Glutamatergic neuron (in vitro differentiated cells): ENCODE data around the gene GCLM. TPM values are rescaled to one million over a fixed set of nuclear protein-coding genes. Genes with fewer than 3 reads are reported as not detected.

Source experiments
- DNase-seq: peaks from one replicate; pipeline ENCODE4 v3.0.0; 2022
- H3K27ac Mint-ChIP-seq: one replicate; pipeline ENCODE4 v1.8.0; 2020; ENCODE audit warnings: mild to moderate bottlenecking, mixed read lengths, inconsistent platforms; ENCODE audit not compliant: unreplicated experiment
- H3K27me3 Mint-ChIP-seq: one replicate; pipeline ENCODE4 v1.8.0; 2020; ENCODE audit warnings: mild to moderate bottlenecking, moderate library complexity, mixed read lengths, inconsistent platforms; ENCODE audit not compliant: unreplicated experiment
- H3K36me3 Mint-ChIP-seq: one replicate; pipeline ENCODE4 v1.8.0; 2020; ENCODE audit warnings: mild to moderate bottlenecking, mixed read lengths, inconsistent platforms; ENCODE audit not compliant: unreplicated experiment
- H3K4me1 Mint-ChIP-seq: one replicate; pipeline ENCODE4 v1.8.0; 2020; ENCODE audit warnings: mild to moderate bottlenecking, low read depth, mixed read lengths, inconsistent platforms; ENCODE audit not compliant: unreplicated experiment
- H3K4me3 Mint-ChIP-seq: one replicate; pipeline ENCODE4 v1.8.0; 2020; ENCODE audit warnings: mild to moderate bottlenecking, mixed read lengths, inconsistent platforms; ENCODE audit not compliant: unreplicated experiment
- H3K9me3 Mint-ChIP-seq: one replicate; pipeline ENCODE4 v1.8.0; 2020; ENCODE audit warnings: mild to moderate bottlenecking, moderate library complexity, mixed read lengths, inconsistent platforms; ENCODE audit not compliant: unreplicated experiment
- total RNA-seq: library from RNA; stranded (reverse); fragmentation: NEBNext Ultra II Directional; extraction: Animal tissue kit (Norgen Biotek cat#: 25700); gene quantifications from one replicate; pipeline ENCODE4 v1.2.1, GENCODE V29; 2021; ENCODE audit not compliant: unreplicated experiment
- TF ChIP-seq, protein P1 (sequence below): fragments of 200-600 bp; sonication (generic); IDR thresholded peaks from one replicate; pipeline ENCODE4 v1.5.0; 2021; ENCODE audit not compliant: partially characterized antibody, unreplicated experiment

Gene GCLM
- total RNA-seq, 1 donor from 2014 or later = 14.9 TPM

DNA sequence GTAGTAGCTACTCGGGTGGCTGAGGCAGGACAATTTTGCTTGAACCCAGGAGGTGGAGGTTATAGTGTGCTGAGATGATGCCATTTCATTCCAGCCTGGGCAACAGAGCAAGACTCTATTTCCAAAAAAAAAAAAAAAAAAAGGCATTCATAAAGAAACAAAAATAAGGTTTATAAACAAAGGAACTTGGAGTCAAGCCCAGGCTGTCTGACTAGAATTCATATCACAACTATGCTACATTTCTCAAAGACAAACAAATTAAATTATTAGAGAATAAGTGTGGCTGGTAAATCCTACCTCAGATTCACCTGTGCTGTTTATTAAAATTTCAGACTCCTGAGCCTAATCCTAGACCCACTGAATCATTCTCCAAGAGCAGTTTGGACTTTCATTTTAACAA, 4.2 kb downstream of the GCLM start:
- Mint-ChIP-seq H3K27me3 (peaks cover 5% of the 10 kb centered on the region), H3K36me3 (peaks cover 4% of the 10 kb centered on the region), H3K9me3 (peaks cover 6% of the 10 kb centered on the region), H3K4me3 (no peak overlapping the region), H3K4me1 (peaks cover 13% of the 10 kb centered on the region), H3K27ac (no peak overlapping the region)
- TF ChIP-seq, protein P1, sequence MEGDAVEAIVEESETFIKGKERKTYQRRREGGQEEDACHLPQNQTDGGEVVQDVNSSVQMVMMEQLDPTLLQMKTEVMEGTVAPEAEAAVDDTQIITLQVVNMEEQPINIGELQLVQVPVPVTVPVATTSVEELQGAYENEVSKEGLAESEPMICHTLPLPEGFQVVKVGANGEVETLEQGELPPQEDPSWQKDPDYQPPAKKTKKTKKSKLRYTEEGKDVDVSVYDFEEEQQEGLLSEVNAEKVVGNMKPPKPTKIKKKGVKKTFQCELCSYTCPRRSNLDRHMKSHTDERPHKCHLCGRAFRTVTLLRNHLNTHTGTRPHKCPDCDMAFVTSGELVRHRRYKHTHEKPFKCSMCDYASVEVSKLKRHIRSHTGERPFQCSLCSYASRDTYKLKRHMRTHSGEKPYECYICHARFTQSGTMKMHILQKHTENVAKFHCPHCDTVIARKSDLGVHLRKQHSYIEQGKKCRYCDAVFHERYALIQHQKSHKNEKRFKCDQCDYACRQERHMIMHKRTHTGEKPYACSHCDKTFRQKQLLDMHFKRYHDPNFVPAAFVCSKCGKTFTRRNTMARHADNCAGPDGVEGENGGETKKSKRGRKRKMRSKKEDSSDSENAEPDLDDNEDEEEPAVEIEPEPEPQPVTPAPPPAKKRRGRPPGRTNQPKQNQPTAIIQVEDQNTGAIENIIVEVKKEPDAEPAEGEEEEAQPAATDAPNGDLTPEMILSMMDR = no peak
- no peak for DNase-seq

DNA sequence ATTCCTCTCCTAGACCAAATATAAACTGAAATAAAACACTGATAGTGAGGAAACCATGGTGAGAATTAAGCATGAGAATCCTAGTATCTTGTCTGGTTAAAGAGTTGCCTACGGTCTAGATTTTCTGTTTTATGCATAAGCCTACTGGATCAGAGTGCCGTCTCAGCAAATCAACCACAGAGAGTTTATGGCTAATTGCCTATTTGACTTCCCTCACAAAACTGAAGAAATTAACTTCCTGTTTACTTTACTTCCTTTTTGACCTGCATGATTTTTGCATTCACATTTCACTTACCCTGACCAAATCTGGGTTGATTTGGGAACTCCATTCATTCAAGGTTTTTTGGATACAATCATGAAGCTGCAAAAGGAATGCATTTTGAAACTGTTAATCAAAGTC, 5.0 kb downstream of the GCLM start:
- Mint-ChIP-seq H3K27ac (no peak overlapping the region), H3K9me3 (peaks cover 2% of the 10 kb centered on the region), H3K4me1 (peaks cover 13% of the 10 kb centered on the region), H3K27me3 (no peaks in the 10 kb centered on the region), H3K36me3 (peaks cover 4% of the 10 kb centered on the region), H3K4me3 (no peak overlapping the region)
- TF ChIP-seq, protein P1 = no peak
- DNase-seq = no peak

DNA sequence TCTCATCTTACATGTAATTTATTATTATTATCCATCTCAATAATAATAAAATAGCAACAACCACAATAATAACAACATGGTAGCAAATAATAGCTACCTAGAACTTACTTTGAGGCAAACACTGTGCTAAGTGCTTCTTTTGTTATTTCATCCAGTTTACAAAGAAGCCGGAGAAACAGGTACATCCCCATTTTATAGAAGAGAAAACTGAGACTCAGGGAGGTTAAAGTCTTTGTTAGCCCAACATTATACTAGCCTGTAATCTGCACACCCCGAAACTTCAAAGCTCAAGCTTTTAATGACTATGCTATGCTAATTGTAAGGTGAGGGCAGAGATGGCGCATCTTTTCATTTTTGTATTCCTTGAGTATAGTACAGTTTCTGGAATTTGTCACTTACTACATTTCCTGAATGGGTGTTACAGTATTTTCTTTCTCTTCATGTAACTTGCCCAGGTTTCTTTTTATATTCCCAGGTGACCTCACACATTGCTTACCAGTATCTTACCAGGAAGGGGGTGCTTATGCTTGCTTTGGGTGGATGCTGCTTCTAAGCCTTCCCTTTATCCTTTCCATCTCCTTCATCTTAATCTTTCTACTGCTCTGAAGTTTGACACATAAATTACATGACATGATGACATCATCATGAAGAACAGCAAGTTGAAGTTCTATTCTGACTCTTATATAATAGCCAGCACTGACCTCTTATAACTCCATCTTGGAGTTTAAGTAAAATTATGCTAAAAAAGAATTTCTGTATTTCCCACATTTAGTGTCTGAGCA, 8.3 kb downstream of the GCLM start:
- no peaks in the 10 kb centered on the region for H3K36me3 Mint-ChIP-seq

DNA sequence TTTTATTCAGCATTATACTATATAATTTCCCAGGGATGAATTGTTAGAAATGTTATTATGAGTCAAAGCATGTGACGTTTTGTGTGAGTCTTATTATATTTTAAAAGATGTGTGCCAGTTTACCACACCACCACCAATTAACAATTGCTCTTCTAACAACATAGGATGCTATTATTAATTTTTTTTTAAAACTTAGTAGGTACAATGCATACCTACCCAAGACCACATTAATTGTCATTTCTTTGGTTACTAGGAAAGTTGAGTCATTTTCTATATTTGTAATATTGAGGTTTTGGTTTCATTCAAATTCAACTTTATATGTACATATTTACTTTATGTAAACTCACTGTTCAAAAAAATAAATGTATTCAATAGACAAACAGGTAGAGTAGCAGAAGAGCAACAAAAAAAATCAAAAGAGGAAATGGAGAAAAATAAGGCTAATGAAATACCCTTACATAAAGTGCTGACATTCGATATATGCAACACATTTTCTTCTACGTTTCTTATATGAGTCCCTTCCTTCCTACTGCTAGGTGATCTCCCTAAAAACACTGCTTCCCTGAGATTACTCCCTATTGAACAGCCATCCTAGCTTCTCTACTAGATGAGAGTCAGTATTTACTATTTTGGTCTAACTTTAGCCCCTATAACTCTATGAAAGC, 9.6 kb downstream of the GCLM start:
- no peak for DNase-seq
- Mint-ChIP-seq H3K9me3 (no peaks in the 10 kb centered on the region), H3K4me3 (no peak overlapping the region), H3K27ac (no peak overlapping the region), H3K4me1 (no peaks in the 10 kb centered on the region), H3K27me3 (no peaks in the 10 kb centered on the region), H3K36me3 (no peaks in the 10 kb centered on the region)
- TF ChIP-seq, protein P1 = no peak

More for the DNA sequence above, 8.3 kb downstream of the GCLM start:
- DNase-seq = no peak
- Mint-ChIP-seq H3K9me3 (no peaks in the 10 kb centered on the region), H3K4me1 (peaks cover 2% of the 10 kb centered on the region), H3K4me3 (no peak overlapping the region), H3K27ac (no peak overlapping the region), H3K27me3 (no peaks in the 10 kb centered on the region)
- TF ChIP-seq, protein P1 = no peak

DNA sequence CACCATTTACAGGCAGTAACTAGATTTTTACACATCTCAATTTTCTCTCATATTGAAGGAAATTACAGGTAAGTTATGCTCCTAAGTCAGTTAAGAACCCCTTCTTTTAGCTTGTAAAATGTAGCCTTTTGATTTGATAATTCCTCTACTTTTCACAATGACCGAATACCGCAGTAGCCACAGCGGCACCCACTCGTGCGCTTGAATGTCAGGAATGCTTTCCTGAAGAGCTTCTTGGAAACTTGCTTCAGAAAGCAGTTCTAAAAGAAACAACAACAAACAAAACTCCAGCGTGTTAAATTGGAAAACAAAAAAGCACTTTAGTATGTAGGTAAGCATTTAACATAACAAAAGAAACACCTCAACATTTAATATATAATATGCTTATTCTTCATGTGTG, 20.3 kb downstream of the GCLM start:
- Mint-ChIP-seq H3K27ac (no peak overlapping the region), H3K4me3 (no peak overlapping the region), H3K9me3 (no peaks in the 10 kb centered on the region), H3K36me3 (no peaks in the 10 kb centered on the region), H3K4me1 (peaks cover 4% of the 10 kb centered on the region), H3K27me3 (no peaks in the 10 kb centered on the region)
- no peak for DNase-seq
- TF ChIP-seq, protein P1 = no peak
